ENCODE measurements around the gene C2CD4B.

The C2CD4B gene

GRCh38 chr15:62186578-62186977 is 21.5 kb upstream of the C2CD4B start:
- no peaks in the 10 kb centered on the region for H3K36me3 ChIP-seq (replicated peaks in 1 of 2; ENCODE audit: control insufficient read depth in 2 of 2, insufficient read depth in 2 of 2, low read length in 2 of 2)
- H3K4me2 ChIP-seq (ENCODE audit: insufficient read depth, low read length, poor library complexity, severe bottlenecking): no peak overlapping the region
- no peak overlapping the region for H3K18ac ChIP-seq (ENCODE audit: low read length)
- no peak overlapping the region for H2AFZ ChIP-seq (ENCODE audit: low read length)
- H2BK5ac ChIP-seq (ENCODE audit: low read length): no peak overlapping the region
- H4K8ac ChIP-seq (ENCODE audit: low read depth, low read length): no peak overlapping the region
- no peak overlapping the region for H2BK15ac ChIP-seq (ENCODE audit: low read length)
- no peak overlapping the region for H2BK120ac ChIP-seq (ENCODE audit: low read depth, low read length)
- WGBS, 2 donors (ENCODE audit: extremely low coverage in 2 of 2, insufficient read length in 2 of 2, insufficient replicate concordance in 1 of 2): no CpG with 5 or more reads among the region's 27 CpGs
- H3K4me3 ChIP-seq (ENCODE audit: low read length in 2 of 2): no peak overlapping the region
- H2AK5ac ChIP-seq (ENCODE audit: low read depth, low read length): no peak overlapping the region
- no peak overlapping the region for H4K91ac ChIP-seq (ENCODE audit: low read depth, low read length, poor library complexity)
- no peak overlapping the region for H2BK12ac ChIP-seq (ENCODE audit: low read length)
- no peaks in the 10 kb centered on the region for H3K79me1 ChIP-seq (ENCODE audit: low read depth, low read length)
- no peak for DNase-seq (ENCODE audit: low spot score)
- H3K9ac ChIP-seq (ENCODE audit: low read depth, low read length, poor library complexity): no peak overlapping the region
- no peak overlapping the region for H3K23ac ChIP-seq (ENCODE audit: low read depth, low read length, poor library complexity)
- no peak overlapping the region for H3K4ac ChIP-seq (ENCODE audit: low read length)
- H3K27ac ChIP-seq (replicated peaks; ENCODE audit: low read length): no peak overlapping the region
- H3K14ac ChIP-seq (ENCODE audit: low read length): no peak overlapping the region
- peaks cover 0 to 7% (median 0%) of the 10 kb centered on the region in 3 experiments for H3K27me3 ChIP-seq (ENCODE audit: control insufficient read depth in 3 of 3, insufficient read depth in 3 of 3, low read depth in 1 of 3, low read length in 3 of 3)
- no peaks in the 10 kb centered on the region for H3K9me3 ChIP-seq (replicated peaks in 1 of 2; ENCODE audit: control insufficient read depth in 2 of 2, insufficient read depth in 1 of 2, low read depth in 1 of 2, low read length in 2 of 2)
- H3K4me1 ChIP-seq (ENCODE audit: control insufficient read depth in 2 of 2, insufficient read depth in 1 of 2, low read depth in 1 of 2, low read length in 2 of 2): peaks cover 0 to 4% of the 10 kb centered on the region in 2 donors

DNA sequence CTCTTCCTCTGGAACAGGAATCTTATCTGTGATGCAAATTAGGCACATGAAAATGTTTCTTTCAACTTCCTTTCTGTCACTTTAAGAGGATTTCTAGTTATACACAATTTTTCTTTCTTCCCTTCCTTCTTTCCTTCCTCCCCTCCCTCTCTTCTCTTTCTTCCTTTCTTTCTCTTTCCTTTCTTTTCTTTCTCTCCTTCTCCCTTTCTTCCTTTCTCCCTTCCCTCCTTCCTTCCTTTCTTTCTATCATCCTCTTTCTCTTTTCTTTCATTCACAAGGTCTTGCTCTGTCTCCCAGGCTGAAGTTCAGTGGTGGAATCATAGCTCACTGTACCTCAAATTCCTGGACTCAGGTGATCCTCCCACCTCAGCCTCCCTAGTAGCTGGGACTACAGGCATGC is 18.0 kb upstream of the C2CD4B start:
- no peaks in the 10 kb centered on the region for H3K9me3 ChIP-seq (replicated peaks in 1 of 2; ENCODE audit: control insufficient read depth in 2 of 2, insufficient read depth in 1 of 2, low read depth in 1 of 2, low read length in 2 of 2)
- H2BK120ac ChIP-seq (ENCODE audit: low read depth, low read length): no peak overlapping the region
- H3K18ac ChIP-seq (ENCODE audit: low read length): no peak overlapping the region
- no peak overlapping the region for H3K4me2 ChIP-seq (ENCODE audit: insufficient read depth, low read length, poor library complexity, severe bottlenecking)
- no peak overlapping the region for H2BK5ac ChIP-seq (ENCODE audit: low read length)
- H2AFZ ChIP-seq (ENCODE audit: low read length): no peak overlapping the region
- no peak overlapping the region for H3K23ac ChIP-seq (ENCODE audit: low read depth, low read length, poor library complexity)
- H3K9ac ChIP-seq (ENCODE audit: low read depth, low read length, poor library complexity): no peak overlapping the region
- H3K79me1 ChIP-seq (ENCODE audit: low read depth, low read length): no peaks in the 10 kb centered on the region
- H3K36me3 ChIP-seq (replicated peaks in 1 of 2; ENCODE audit: control insufficient read depth in 2 of 2, insufficient read depth in 2 of 2, low read length in 2 of 2): no peaks in the 10 kb centered on the region
- no peaks in the 10 kb centered on the region for H3K4me1 ChIP-seq (ENCODE audit: control insufficient read depth in 2 of 2, insufficient read depth in 1 of 2, low read depth in 1 of 2, low read length in 2 of 2)
- no peak overlapping the region for H2BK15ac ChIP-seq (ENCODE audit: low read length)
- H4K91ac ChIP-seq (ENCODE audit: low read depth, low read length, poor library complexity): no peak overlapping the region
- no peak overlapping the region for H3K4ac ChIP-seq (ENCODE audit: low read length)
- H2BK12ac ChIP-seq (ENCODE audit: low read length): no peak overlapping the region
- H4K8ac ChIP-seq (ENCODE audit: low read depth, low read length): no peak overlapping the region
- H3K14ac ChIP-seq (ENCODE audit: low read length): no peak overlapping the region
- no peak overlapping the region for H3K27ac ChIP-seq (replicated peaks; ENCODE audit: low read length)
- no peak overlapping the region for H2AK5ac ChIP-seq (ENCODE audit: low read depth, low read length)
- no peak for DNase-seq (ENCODE audit: low spot score)
- H3K4me3 ChIP-seq (ENCODE audit: low read length in 2 of 2): no peak overlapping the region
- no peaks in the 10 kb centered on the region for H3K27me3 ChIP-seq (ENCODE audit: control insufficient read depth in 3 of 3, insufficient read depth in 3 of 3, low read depth in 1 of 3, low read length in 3 of 3)

DNA sequence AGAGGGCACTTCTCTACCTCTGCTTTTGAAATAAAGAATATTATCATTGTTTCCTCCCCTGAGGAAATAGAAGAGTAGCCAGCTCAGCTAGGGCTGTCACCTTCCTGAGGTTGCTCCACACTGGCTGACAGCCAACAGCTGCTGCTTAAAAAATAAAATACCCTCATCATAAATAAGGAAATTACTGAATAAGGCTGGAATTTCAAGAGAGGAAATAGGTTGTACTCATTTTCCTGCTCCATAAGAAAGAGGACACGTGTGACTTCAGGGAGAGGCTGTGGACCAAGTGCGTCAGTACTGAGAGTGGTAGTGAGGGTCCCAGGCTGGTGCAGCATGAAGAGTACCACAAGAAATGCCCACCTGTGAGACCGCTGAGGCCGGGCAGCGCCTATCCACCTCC is 8.1 kb upstream of the C2CD4B start:
- WGBS, 2 donors (ENCODE audit: extremely low coverage in 2 of 2, insufficient read length in 2 of 2, insufficient replicate concordance in 1 of 2): no CpG with 5 or more reads among the region's 5 CpGs
- Histone ChIP-seq H4K91ac (ENCODE audit: low read depth, low read length, poor library complexity) (no peak overlapping the region), H2AK5ac (ENCODE audit: low read depth, low read length) (no peak overlapping the region), H3K9me3 (replicated peaks in 1 of 2; ENCODE audit: control insufficient read depth in 2 of 2, insufficient read depth in 1 of 2, low read depth in 1 of 2, low read length in 2 of 2) (no peaks in the 10 kb centered on the region), H4K8ac (ENCODE audit: low read depth, low read length) (no peak overlapping the region), H2BK5ac (ENCODE audit: low read length) (no peak overlapping the region), H3K9ac (ENCODE audit: low read depth, low read length, poor library complexity) (no peak overlapping the region), H3K23ac (ENCODE audit: low read depth, low read length, poor library complexity) (no peak overlapping the region), H2AFZ (ENCODE audit: low read length) (no peak overlapping the region), H2BK12ac (ENCODE audit: low read length) (no peak overlapping the region), H3K4me2 (ENCODE audit: insufficient read depth, low read length, poor library complexity, severe bottlenecking) (no peak overlapping the region), H3K18ac (ENCODE audit: low read length) (no peak overlapping the region), H2BK15ac (ENCODE audit: low read length) (no peak overlapping the region), H2BK120ac (ENCODE audit: low read depth, low read length) (no peak overlapping the region), H3K27ac (replicated peaks; ENCODE audit: low read length) (no peak overlapping the region), H3K36me3 (replicated peaks in 1 of 2; ENCODE audit: control insufficient read depth in 2 of 2, insufficient read depth in 2 of 2, low read length in 2 of 2) (no peaks in the 10 kb centered on the region), H3K4me3 (ENCODE audit: low read length in 2 of 2) (no peak overlapping the region), H3K79me1 (ENCODE audit: low read depth, low read length) (no peaks in the 10 kb centered on the region), H3K14ac (ENCODE audit: low read length) (no peak overlapping the region), H3K4me1 (ENCODE audit: control insufficient read depth in 2 of 2, insufficient read depth in 1 of 2, low read depth in 1 of 2, low read length in 2 of 2) (no peaks in the 10 kb centered on the region), H3K4ac (ENCODE audit: low read length) (no peak overlapping the region), H3K27me3 (ENCODE audit: control insufficient read depth in 3 of 3, insufficient read depth in 3 of 3, low read depth in 1 of 3, low read length in 3 of 3) (peaks cover 0 to 33% (median 0%) of the 10 kb centered on the region in 3 experiments)
- no peak for DNase-seq (ENCODE audit: low spot score)

DNA sequence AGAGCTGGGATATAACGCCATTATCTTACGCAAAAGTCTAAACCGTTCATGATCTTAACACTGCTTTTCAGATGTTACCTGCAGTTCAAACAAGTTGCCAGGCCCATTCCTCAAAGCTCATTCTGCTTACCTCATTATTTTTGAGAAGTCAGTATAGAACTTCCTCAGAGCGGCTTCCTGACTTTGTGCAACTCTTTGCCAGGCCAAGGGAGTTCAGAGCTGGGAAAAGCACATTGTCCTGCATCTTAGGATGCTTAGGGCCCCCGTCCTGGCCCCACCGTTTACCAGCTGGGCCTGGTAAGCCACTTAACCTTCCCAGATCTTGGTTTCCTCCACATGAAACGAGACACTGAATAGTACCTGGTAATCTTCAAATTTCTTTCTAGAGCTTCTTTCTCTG is 6.8 kb upstream of the C2CD4B start:
- H3K27me3 ChIP-seq (ENCODE audit: control insufficient read depth in 3 of 3, insufficient read depth in 3 of 3, low read depth in 1 of 3, low read length in 3 of 3): peaks cover 0 to 45% (median 0%) of the 10 kb centered on the region in 3 experiments
- no peak overlapping the region for H2BK5ac ChIP-seq (ENCODE audit: low read length)
- no peaks in the 10 kb centered on the region for H3K79me1 ChIP-seq (ENCODE audit: low read depth, low read length)
- H3K36me3 ChIP-seq (replicated peaks in 1 of 2; ENCODE audit: control insufficient read depth in 2 of 2, insufficient read depth in 2 of 2, low read length in 2 of 2): no peaks in the 10 kb centered on the region
- no peak overlapping the region for H2BK15ac ChIP-seq (ENCODE audit: low read length)
- H4K8ac ChIP-seq (ENCODE audit: low read depth, low read length): no peak overlapping the region
- H3K27ac ChIP-seq (replicated peaks; ENCODE audit: low read length): no peak overlapping the region
- H3K4me3 ChIP-seq (ENCODE audit: low read length in 2 of 2): no peak overlapping the region
- no peak overlapping the region for H2AK5ac ChIP-seq (ENCODE audit: low read depth, low read length)
- H3K9me3 ChIP-seq (replicated peaks in 1 of 2; ENCODE audit: control insufficient read depth in 2 of 2, insufficient read depth in 1 of 2, low read depth in 1 of 2, low read length in 2 of 2): no peaks in the 10 kb centered on the region
- H3K4ac ChIP-seq (ENCODE audit: low read length): no peak overlapping the region
- no peak overlapping the region for H4K91ac ChIP-seq (ENCODE audit: low read depth, low read length, poor library complexity)
- no peak overlapping the region for H2BK120ac ChIP-seq (ENCODE audit: low read depth, low read length)
- no peak for DNase-seq (ENCODE audit: low spot score)
- H3K18ac ChIP-seq (ENCODE audit: low read length): no peak overlapping the region
- no CpG with 5 or more reads among the region's 7 CpGs for WGBS, 2 donors (ENCODE audit: extremely low coverage in 2 of 2, insufficient read length in 2 of 2, insufficient replicate concordance in 1 of 2)
- no peak overlapping the region for H2AFZ ChIP-seq (ENCODE audit: low read length)
- H2BK12ac ChIP-seq (ENCODE audit: low read length): no peak overlapping the region
- H3K9ac ChIP-seq (ENCODE audit: low read depth, low read length, poor library complexity): no peak overlapping the region
- H3K4me1 ChIP-seq (ENCODE audit: control insufficient read depth in 2 of 2, insufficient read depth in 1 of 2, low read depth in 1 of 2, low read length in 2 of 2): no peaks in the 10 kb centered on the region
- H3K4me2 ChIP-seq (ENCODE audit: insufficient read depth, low read length, poor library complexity, severe bottlenecking): no peak overlapping the region
- no peak overlapping the region for H3K23ac ChIP-seq (ENCODE audit: low read depth, low read length, poor library complexity)
- no peak overlapping the region for H3K14ac ChIP-seq (ENCODE audit: low read length)
